HuH-7 (cell line): ENCODE data around the gene ATOSB.
A peak's percentile ranks its signal among the peaks of the same experiment; 100 is the strongest.
"Not testable (repeated sequence)": the region's sequence is repeated elsewhere in the genome, so short reads cannot be mapped to it uniquely, and the experiment has no call there.

ENCODE experiments used
- DNase-seq: peaks from one replicate; pipeline ENCODE4 v3.0.0; 2011; ENCODE audit warnings: low spot score

Gene ATOSB, protein sequence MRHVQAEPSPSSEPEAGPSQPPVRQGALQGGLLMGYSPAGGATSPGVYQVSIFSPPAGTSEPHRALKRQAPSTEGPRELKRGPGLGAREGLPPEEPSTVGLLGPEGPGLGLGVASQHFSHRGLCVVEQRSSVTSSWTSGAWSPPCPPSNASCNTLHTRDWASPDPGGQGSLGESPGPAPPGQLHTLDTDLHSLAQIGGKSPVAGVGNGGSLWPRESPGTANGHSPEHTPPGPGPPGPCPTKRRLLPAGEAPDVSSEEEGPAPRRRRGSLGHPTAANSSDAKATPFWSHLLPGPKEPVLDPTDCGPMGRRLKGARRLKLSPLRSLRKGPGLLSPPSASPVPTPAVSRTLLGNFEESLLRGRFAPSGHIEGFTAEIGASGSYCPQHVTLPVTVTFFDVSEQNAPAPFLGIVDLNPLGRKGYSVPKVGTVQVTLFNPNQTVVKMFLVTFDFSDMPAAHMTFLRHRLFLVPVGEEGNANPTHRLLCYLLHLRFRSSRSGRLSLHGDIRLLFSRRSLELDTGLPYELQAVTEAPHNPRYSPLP

DNA sequence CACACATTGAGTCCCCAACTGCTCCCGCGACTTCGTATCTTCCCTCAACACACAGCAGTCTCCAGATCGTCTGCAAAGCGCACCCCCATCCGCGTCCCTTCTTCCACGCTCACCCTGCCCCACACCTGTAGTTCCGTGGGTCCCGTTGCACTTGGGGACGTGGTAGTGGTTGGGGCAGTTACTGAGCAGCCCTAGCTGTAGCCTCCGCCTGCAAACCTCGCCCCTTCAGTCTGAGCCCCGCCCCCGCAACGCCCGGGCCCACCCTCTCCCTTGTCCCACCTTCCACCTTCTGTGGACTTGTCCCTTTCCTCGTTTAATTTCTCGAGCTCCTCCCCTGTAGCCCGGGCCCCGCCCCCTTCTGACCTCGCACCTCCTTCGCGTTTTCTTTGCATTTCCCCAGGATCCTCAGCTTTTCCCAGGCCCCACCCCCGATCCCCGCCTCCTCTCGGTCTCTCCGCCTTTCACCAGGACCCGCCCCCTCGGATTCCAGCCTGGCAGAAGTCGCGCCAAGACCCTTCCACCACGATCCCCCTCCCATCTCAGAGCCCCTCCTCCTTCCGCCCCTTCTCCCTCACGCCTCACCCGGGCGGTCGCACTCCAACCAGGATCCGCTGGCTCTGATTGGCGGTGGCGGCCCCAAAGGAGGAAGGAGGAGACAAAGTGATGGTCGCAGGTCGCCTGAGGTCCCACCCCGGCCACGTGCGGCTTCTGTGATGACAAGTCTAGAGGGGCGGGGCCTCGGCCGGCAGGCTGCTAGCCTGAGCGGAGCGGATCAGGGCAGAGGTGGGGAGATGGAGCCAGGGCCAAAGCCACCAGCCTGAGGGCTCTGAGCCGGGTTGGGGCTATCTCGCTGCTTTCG, at the start of gene ATOSB:
TSS of gene ATOSB (minus strand) at position 183 of the 859 bp plus-strand sequence. CDS start 7,588 bp downstream, outside the sequence.
- peak; percentile 87 for DNase-seq

DNA sequence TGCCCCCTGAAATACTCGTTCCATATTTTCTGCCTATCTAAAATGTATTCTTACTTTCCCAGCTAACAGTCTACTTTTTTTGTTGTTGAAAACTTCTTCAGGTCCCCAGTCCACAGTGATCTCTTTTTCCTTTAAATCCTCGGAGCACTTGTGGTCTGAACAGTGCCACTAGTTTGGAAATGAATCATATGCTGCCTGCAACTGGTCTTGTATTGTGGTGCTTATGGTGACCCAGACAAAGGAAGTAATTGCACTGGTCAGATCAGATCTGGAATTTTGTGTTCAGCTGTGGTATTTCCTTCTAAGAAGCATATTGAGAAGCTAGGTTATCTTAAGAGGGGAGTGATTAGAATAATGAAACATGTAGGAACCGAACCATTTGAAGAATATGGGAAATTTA, 49.0 kb upstream of the ATOSB start:
- DNase-seq: no peak

DNA sequence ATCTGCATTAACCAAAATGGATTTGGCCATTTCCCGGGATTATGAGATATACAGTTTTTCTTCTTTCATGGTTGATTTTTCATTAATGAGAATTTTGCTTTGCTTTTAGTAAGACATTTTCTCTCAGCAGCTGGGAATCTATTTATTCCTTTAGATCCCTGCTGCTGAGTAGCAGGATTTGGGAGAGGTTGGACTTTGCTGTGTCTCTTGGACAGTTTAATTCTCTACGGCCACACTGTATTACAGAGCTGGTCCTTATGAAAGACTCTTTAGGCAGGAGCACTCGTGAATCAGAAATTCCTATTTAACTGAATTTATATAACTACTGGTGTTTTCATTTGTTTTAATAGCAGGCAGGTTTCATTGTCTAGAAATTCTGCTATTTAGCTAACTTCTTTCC, 47.8 kb upstream of the ATOSB start:
- DNase-seq: no peak

DNA sequence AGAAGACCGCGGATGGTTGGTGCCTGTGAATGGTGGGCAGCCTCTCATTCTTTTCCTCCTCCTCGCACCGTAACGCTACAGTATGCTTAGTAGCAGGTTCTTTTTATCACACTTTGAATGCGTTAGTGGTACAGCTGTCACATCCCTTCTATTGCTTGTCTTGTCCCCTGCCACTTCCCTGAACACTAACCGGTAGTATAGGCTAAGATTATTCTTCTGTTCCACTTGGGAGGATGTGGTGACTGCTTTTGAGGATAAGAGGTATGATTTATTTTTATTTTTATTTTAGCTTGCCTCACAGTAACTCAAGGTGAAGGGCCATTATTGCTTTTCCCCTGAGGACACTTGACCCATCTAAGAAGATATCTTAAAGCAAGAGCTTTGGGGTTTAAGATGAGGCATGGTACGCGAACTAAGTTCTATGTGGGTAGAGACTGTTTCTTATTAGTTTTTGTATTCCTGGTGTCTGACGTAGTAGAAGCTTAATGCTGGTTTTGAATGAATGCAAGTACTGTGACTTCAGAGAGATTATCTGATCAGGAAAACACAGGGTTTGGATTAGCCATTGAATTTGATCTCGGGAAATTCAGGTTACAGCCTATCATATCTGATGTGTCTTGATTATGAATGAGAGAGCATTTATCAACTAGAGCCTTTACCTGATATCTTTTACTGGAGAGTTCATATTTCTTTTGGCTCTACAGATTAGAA, 47.1 kb upstream of the ATOSB start:
- no peak for DNase-seq

DNA sequence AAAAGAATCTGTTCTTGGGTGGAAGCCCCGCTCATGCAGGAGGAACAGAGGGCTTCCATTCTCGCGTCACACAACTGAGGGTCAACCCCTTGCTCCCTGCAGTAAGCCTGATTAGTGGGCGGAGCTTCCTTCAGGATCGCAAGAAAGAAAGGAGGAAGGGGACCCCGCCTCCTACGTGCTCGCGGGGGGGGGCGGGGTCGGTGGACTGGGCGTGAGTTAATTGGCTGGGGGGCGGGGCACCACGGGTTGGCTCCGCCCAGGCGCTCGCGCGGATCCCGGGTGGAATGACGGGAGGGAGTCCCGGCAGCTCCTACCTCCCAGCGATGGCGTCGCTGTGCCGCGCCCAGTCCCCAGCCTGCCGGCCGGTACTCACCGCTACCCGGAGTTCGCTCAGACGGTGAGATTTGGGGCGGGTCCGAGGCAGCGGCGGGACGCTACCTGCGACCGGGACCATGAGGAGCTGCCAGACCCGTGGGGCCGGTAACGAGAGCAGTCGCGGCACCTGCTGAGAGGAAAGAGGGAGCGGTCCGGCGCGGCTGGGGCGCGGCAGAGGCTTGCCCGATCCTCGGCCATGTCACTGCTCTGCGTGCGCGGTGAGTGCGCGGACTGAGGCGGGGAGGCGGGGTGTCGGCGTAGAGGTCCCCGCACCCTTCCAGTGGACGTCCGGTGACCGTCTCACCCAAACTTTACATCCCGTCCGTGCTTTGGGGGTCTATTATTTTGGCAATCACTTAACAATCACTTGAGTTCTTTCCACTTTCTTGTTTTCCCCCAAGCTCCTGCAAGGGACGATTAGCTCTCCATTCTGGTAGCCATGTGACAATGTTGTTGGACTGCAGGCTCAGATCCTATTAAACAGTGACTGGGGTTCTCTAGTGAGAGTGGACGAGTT, 46.3 kb upstream of the ATOSB start, which contains the start of gene UNC13B:
TSS of gene UNC13B (plus strand) at position 297 of the 892 bp plus-strand sequence. CDS start at position 572, 275 bp downstream.
- DNase-seq: peak; percentile 95

DNA sequence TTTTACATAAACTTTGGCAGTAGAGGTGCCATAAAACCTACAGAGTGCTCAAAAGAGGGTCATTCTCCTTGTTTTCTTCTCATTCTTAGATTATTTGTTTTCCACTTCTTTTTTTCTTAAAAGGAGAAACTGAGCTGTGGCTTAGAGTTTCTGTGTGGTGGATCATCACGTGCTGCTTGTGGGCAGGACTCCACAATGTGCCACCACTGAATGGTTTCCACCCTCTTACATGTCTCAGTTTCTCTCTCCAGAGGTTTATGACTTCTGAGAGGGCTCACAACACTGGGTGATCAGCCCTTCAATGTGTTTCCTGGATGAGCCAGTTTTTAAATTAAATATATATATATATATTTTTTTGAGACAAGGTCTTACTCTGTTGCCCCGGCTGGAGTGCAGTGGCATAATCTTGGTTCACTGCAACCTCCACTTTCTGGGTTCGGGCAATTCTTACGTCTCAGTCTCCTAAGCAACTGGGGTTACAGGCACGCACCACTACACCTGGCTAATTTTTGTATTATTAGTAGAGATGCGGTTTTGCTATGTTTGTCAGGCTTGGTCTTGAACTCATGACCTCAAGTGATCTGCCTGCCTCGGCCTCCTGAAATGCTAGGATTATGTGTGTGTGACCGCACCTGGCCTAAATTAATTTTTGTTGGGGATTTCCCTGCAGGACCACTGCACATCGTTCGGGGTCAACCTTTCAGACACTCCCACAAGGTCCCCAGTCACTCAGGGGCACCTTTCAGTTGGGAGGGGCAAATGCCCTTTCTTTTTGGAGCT, 43.0 kb upstream of the ATOSB start:
- no peak for DNase-seq

DNA sequence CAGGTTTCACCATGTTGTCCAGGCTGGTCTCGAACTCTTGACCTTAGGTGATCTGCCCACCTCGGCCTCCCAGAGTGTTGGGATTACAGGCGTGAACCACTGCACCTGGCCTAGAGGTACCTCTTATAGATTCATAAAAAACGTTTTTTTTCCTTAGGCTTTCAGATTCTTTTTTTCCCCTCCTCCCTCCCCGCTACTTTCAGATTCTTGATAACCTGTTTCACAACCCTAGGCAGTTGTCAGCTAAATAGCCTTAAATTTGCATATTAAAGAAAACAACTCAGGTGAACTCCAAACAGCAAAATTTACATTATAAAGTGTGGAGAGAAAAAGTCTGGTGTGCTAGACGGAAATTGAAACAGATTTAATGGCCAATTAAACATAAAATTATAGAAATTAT, 42.2 kb upstream of the ATOSB start:
- not testable (repeated sequence) for DNase-seq

DNA sequence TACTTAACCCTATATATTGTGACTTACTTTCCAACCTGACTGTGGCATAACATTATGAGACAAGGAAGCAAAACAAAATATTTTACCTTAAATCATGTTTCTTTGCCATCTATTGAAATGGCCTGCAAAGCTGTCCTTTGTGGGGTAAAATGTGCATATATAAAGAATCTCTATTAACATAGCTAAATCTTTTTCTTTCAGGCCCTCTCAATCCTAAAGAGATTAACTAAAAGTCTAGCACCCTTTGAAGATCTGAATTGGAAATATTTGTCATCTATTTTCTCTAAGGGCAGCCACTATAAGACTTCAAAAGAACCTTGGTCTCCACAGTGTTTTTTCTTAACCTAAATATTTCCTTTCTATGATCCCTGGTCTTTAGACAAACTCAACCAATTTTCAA, 41.1 kb upstream of the ATOSB start:
- no peak for DNase-seq

DNA sequence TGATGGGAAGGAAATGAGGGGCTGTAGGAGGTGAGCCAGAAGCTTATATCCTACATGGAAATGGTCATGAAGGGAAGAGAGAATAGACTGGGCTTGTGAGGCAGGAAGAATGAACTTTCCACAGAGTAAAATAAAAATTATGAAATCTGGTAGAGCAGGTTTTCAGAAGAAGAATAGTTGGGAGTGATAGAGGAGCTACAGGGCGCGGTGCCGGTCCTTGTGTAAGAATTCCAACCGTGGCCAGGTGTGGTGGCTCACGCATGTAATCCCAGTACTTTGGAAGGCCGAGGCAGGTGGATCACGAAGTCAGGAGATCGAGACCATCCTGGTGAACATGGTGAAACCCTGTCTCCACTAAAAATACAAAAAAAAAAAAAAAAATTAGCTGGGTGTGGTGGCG, 37.3 kb upstream of the ATOSB start:
- DNase-seq: no peak

DNA sequence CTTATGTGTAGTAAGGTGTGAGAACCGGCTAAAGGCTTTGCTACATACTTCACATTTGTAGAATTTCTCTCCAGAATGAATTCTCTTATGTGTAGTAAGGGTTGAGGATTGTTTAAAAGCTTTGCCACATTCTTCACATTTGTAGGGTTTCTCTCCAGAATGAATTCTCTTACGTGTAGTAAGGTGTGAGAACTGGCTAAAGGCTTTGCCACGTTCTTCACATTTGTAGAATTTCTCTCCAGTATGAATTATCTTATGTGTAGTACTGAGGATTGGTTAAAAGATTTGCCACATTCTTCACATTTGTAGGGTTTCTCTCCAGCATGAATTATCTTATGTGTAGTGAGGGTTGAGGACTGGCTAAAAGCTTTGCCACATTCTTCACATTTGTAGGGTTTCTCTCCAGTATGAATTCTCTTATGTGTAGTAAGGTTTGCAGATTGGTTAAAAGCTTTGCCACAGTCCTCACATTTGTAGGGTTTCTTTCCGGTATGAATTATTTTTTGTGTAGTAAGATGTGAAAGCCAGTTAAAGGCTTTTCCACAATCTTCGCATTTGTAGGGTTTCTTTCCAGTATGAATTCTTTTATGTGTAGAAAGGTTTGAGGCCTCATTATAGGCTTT, 32.4 kb upstream of the ATOSB start:
- not testable (repeated sequence) for DNase-seq

DNA sequence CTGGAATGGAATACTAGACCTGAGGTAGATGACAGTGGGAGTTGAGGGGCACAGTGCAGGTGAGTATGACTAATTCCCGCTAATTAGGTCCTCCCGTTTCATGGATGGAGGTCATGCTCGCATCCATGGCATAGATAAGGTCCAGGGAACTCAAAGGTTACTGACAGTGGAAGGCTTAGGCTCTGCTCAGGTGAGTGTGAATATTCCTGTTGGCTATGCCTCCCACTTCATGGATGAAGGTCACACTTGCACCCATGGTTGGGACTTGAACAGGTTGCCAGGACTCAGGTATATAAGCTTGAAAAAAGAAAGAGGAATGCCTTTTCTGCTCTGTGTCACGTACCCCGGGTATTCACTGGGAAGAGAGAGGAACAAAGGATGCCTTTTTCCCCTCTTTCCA, 26.4 kb upstream of the ATOSB start:
- no peak for DNase-seq

DNA sequence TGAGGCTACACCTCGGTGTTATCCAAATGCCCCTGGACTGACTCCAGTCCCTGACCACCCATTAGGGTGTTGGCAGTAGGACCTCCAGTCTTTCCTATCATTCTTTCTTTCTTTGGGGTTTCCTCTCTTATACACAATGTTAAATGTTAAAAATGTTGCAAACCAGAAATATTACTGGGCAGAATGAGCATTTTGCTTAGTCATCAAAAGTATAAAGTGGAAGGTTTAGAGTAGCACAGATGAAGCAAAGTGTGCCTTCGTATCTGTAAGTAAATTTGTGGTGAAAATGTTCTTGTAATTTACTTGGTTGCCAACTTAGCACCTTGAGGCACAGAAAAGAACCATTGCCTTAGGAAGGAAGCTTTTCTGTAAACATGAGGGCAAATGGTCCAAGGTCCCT, 24.4 kb upstream of the ATOSB start:
- DNase-seq: no peak

DNA sequence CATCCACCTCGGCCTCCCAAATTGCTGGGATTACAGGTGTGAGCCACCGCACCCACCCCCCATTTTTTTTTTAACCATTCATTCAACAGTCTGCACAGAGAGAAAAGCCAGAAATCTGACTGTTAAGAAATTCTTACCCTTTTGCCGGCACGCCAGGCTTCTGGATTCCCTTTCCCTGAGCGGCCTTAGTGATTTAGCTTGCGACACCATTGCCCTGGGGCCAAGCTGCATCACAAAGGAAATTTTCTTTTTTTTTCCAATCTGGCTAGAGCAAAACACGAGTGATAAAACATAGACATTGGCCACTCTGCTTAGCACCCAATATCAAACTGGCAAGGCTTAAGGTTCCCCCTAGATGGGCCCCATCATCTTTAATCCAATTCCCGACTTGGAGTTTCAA, 21.2 kb upstream of the ATOSB start:
- DNase-seq: no peak

DNA sequence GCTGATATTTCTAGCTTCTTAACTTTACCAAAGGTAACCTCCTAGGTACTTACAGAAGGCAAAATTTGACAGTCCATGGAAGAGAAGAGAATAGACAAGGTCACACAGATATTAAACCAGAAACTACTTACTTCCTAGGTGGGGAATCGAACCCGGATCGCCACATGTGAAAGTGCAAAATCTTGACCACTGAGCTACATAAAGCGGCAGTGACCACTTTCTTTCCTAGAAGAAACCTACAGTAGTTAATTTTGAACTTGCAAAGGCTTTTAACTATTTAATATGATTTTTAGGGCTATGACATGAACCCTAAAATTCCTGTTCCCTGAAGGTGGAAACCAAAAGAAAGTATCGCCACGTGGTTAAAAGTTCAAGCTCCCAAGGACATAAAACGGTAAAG, 20.3 kb upstream of the ATOSB start:
- no peak for DNase-seq

DNA sequence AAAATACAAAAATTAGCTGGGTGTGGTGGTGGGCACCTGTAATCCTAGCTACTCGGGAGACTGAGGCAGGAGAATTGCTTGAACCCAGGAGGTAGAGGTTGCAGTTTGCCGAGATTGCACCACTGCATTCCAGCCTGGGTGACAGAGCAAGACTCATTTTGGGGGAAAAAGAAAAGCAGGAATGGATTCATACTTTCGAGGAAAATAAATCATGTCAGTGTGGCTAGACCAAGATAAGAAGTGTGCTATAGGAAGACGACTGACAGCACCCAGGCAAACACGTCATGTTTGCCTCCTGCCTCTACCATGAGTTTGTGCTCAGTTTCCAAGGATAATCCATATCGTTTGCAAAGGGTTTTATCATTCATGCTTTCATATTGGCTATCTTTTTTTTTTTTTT, 19.3 kb upstream of the ATOSB start:
- DNase-seq: no peak

DNA sequence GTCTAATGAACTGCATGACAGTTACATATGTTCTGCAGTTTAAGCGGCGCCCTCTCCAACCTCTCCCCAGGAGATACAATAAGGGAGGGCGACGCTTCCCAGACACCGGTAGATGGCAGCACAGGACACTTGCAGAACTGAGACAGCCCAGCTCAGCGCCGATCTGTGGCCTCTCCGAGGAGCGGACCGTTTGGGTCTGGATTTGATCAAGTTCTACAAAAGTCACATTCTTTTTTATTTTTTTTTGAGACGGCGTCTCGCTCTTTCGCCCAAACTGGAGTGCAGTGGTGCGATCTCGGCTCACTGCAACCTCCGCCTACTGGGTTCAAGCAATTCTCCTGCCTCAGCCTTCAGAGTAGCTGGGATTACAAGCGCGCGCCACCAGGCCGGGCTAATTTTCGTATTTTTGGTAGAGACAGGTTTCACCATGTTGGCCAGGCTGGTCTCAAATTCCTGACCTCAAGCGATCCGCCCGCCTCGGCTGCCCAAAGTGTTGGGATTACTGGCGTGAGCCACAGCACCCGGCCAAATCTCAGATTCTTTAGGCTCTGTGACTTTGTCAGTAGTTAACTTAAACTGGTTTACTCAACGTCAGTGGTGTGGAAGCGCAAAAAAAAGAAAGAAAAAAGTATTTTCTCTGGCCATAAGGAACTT, 1.4 kb upstream of the ATOSB start:
- peak; percentile 71 for DNase-seq

DNA sequence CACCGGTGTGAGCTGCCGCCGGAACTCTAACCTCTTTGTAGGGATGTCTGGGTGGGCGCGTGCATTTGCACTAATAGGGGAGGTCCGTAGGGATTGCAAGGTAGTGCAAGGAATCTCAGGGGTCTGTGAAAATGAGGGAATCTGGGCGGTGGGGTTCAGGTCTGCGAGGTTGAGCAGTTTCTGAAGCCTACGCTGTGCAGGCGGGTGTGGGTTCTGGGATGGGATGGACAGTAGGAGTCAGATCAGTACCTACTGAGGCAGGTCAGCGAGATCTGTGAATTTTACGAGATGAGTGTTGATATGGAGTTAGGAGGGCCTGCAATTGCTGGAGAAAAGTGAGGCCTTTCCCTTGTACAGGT, 856 bp upstream of the ATOSB start:
- no peak for DNase-seq

DNA sequence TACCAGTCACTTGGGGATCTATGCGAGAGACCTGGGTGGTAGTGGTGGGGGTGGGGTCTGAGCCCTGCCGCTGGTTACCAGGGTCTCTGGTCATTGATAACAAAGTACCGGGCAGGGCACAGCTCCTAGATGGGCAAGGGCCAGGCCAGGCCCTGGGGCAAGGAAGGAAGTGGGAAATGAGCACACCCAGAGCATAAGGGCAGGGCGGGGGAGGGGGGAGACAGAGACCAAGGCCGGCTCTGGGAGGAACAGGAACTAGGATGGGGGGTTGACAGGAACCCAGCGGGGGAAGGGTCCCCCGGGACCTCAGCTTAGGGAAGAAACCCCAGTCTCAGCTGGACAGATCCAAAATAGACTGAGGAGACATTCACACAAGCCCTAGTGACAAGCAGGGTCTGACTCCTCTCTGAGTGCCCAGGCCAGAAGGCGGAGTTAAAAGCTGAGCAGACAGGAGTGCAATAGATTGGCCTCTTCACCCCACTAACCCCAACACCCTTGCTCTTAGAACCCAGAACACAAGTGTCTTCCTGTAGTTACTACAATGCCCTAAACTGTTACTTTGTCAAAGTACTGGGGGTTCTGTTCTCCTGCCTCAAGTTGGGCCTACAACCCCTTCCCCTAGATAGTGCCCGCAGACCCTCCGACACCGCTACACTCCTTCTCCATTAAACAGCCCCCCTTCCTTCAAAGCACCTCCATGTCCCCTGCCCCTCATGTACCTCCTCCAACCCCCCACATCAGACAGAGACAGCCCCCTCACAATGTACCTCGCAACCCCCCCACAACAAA, 628 bp downstream of the ATOSB start:
- no peak for DNase-seq
